22Rv1 (cell line): Measurements from ENCODE around the gene MRPL46.

Experiments
- ZFX ChIP-seq: fragments of 450-650 bp; IDR thresholded peaks from 2 replicates; pipeline ENCODE4 v1.6.1; 2017; ENCODE audit warnings: antibody characterized with exemption, borderline replicate concordance
- TF ChIP-seq, protein P1 (sequence below): fragments of 450-650 bp; IDR thresholded peaks from 2 replicates; pipeline ENCODE4 v1.5.1; 2017; ENCODE audit warnings: mild to moderate bottlenecking

DNA sequence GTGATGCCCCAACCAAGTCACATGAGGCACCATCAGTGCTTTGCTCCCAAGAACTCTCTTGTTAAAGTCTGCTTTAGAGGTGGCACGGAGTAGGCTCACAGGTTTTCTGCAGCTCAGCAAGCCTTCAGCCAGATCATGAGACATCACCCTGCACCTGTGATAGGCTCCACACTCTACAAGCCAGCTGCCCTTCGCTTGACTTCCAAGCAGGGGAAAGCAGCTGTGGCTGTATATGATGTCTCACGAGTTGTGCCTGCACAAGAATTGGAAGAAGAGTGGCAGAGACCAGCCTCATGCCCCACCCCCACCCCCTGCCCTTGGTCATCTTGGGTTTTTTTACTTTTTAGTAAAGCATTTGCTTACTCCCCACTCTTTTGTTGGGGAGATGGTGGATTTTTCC, 22.8 kb upstream of the MRPL46 start:
- TF ChIP-seq, protein P1, sequence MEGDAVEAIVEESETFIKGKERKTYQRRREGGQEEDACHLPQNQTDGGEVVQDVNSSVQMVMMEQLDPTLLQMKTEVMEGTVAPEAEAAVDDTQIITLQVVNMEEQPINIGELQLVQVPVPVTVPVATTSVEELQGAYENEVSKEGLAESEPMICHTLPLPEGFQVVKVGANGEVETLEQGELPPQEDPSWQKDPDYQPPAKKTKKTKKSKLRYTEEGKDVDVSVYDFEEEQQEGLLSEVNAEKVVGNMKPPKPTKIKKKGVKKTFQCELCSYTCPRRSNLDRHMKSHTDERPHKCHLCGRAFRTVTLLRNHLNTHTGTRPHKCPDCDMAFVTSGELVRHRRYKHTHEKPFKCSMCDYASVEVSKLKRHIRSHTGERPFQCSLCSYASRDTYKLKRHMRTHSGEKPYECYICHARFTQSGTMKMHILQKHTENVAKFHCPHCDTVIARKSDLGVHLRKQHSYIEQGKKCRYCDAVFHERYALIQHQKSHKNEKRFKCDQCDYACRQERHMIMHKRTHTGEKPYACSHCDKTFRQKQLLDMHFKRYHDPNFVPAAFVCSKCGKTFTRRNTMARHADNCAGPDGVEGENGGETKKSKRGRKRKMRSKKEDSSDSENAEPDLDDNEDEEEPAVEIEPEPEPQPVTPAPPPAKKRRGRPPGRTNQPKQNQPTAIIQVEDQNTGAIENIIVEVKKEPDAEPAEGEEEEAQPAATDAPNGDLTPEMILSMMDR = no peak
- no peak for TF ChIP-seq ZFX
